Activated CD8-positive, alpha-beta T cell treated with anti-CD3 and anti-CD28 coated beads for 36 hours (primary cell): ENCODE data around the gene ZNF516. TPM values are rescaled to one million over a fixed set of nuclear protein-coding genes. Genes with fewer than 3 reads are reported as not detected.

ENCODE experiments used
- ATAC-seq: fragments of 200-7000 bp; cut with Tn5 transposase; one replicate; pipeline ENCODE4 v1.10.0; 2021; ENCODE audit warnings: mild to moderate bottlenecking, moderate library complexity
- CTCF ChIA-PET: fragments of 350-600 bp; sonication (Branson Sonifier 250); formaldehyde crosslinking; loops from one replicate; lab custom pipeline; 2021; ENCODE audit warnings: antibody characterized with exemption; lab: Charles Lee
- POLR2A ChIA-PET: fragments of 350-600 bp; sonication (Branson Sonifier 250); formaldehyde crosslinking; loops from one replicate; lab custom pipeline; 2021; ENCODE audit warnings: antibody characterized with exemption; lab: Charles Lee
- DNase-seq: peaks from one replicate; pipeline ENCODE4 v3.0.0-alpha.2; 2020
- H3K27ac Mint-ChIP-seq: one replicate; pipeline ENCODE4 v1.8.0; 2021; ENCODE audit warnings: mild to moderate bottlenecking, mixed read lengths
- H3K27me3 Mint-ChIP-seq: one replicate; pipeline ENCODE4 v1.8.0; 2021; ENCODE audit warnings: mixed read lengths
- H3K36me3 Mint-ChIP-seq: one replicate; pipeline ENCODE4 v1.8.0; 2021; ENCODE audit warnings: low read depth, mixed read lengths
- H3K4me1 Mint-ChIP-seq: one replicate; pipeline ENCODE4 v1.8.0; 2021; ENCODE audit warnings: low read depth, mixed read lengths
- H3K4me3 Mint-ChIP-seq: one replicate; pipeline ENCODE4 v1.8.0; 2021; ENCODE audit warnings: mild to moderate bottlenecking, moderate library complexity, mixed read lengths
- H3K9me3 Mint-ChIP-seq: one replicate; pipeline ENCODE4 v1.8.0; 2021; ENCODE audit warnings: mixed read lengths
- intact Hi-C: fragments of 100-400 bp; cut with micrococcal nuclease; formaldehyde crosslinking; loops from one replicate; pipeline ENCODE4 v1.10.0; 2022
- total RNA-seq, 2 experiments: library from RNA; stranded (reverse); gene quantifications; one replicate each; pipeline ENCODE4 v1.2.3, GENCODE V29; 2021
- TF ChIP-seq, protein P1 (sequence below): fragments of 200-600 bp; IDR thresholded peaks from one replicate; pipeline ENCODE4 v1.8.0; 2022; ENCODE audit warnings: antibody characterized with exemption, mild to moderate bottlenecking

ZNF516 gene
- total RNA-seq, 2 experiments from 2014 or later: 7.0 to 10.5 TPM

- no peaks in the 10 kb centered on the region for H3K4me1 Mint-ChIP-seq
- ATAC-seq (no peak), DNase-seq (no peak)
- ChIA-PET CTCF (no interaction called here), POLR2A (no interaction called here)
- no peaks in the 10 kb centered on the region for H3K9me3 Mint-ChIP-seq
- H3K36me3 Mint-ChIP-seq: no peaks in the 10 kb centered on the region
- TF ChIP-seq, protein P1, sequence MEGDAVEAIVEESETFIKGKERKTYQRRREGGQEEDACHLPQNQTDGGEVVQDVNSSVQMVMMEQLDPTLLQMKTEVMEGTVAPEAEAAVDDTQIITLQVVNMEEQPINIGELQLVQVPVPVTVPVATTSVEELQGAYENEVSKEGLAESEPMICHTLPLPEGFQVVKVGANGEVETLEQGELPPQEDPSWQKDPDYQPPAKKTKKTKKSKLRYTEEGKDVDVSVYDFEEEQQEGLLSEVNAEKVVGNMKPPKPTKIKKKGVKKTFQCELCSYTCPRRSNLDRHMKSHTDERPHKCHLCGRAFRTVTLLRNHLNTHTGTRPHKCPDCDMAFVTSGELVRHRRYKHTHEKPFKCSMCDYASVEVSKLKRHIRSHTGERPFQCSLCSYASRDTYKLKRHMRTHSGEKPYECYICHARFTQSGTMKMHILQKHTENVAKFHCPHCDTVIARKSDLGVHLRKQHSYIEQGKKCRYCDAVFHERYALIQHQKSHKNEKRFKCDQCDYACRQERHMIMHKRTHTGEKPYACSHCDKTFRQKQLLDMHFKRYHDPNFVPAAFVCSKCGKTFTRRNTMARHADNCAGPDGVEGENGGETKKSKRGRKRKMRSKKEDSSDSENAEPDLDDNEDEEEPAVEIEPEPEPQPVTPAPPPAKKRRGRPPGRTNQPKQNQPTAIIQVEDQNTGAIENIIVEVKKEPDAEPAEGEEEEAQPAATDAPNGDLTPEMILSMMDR: no peak
- no peak overlapping the region for H3K27ac Mint-ChIP-seq
- H3K27me3 Mint-ChIP-seq: no peaks in the 10 kb centered on the region
- intact Hi-C loops: no loop called here
- H3K4me3 Mint-ChIP-seq: no peak overlapping the region
Observed at GRCh38 chr18:76433788-76434187, 61.3 kb downstream of the ZNF516 start.

DNA sequence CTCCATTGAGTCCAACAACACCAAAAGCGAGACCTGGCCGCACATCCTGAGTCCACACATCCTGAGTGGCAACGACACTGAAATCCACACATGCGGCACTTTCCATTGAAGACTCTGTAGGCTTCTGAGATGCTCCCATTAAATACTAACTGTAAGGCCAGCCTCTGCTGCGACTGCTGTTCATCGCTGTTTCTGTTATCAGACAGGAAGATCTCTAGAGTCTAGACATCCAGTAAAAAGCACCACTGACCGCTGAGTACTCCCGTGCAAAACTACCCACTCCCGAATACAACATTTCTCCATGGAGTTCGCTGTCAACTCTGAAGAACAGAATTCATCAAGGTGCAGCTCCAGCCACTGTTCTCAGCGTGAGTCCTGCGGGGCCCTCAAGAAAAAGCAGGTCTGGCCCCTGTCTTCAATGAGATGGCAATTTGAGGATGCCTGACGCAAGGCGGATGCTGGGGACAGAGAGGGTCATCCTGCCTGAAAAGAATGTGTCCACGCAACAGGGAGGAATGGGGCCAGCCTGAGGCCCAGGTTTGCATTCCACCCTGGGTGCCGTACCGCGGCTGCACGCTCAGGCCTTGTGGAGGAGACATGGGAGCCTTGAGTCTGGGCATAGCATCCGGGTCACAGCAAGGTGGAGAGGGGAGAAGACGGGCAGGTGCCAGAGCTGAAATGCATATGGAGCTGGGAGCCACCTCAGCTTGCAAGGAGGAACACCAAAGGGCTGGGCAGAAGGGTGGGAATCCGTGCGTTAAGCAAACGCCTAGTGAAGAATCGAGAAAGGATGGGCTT, 61.9 kb downstream of the ZNF516 start:
- no peaks in the 10 kb centered on the region for H3K27me3 Mint-ChIP-seq
- TF ChIP-seq, protein P1: no peak
- ChIA-PET POLR2A (no interaction called here), CTCF (no interaction called here)
- intact Hi-C loops: no loop called here
- no peak for DNase-seq
- H3K9me3 Mint-ChIP-seq: no peaks in the 10 kb centered on the region
- H3K27ac Mint-ChIP-seq: no peak overlapping the region
- H3K4me3 Mint-ChIP-seq: no peak overlapping the region
- H3K36me3 Mint-ChIP-seq: no peaks in the 10 kb centered on the region
- ATAC-seq: no peak
- H3K4me1 Mint-ChIP-seq: no peaks in the 10 kb centered on the region

- H3K27ac Mint-ChIP-seq: no peak overlapping the region
- no peaks in the 10 kb centered on the region for H3K27me3 Mint-ChIP-seq
- no peaks in the 10 kb centered on the region for H3K9me3 Mint-ChIP-seq
- intact Hi-C loops: no loop called here
- DNase-seq: no peak
- H3K4me1 Mint-ChIP-seq: no peaks in the 10 kb centered on the region
- ATAC-seq: no peak
- H3K4me3 Mint-ChIP-seq: no peak overlapping the region
- no peaks in the 10 kb centered on the region for H3K36me3 Mint-ChIP-seq
- ChIA-PET POLR2A (no interaction called here), CTCF (no interaction called here)
- TF ChIP-seq, protein P1: no peak
Observed at GRCh38 chr18:76432274-76432755, 62.7 kb downstream of the ZNF516 start.

GRCh38 chr18:76431437-76432273, 63.4 kb downstream of the ZNF516 start:
- CTCF ChIA-PET: no interaction called here
- DNase-seq: no peak
- no peak for ATAC-seq

More at GRCh38 chr18:76431437-76432273, 63.4 kb downstream of the ZNF516 start:
- POLR2A ChIA-PET: no interaction called here
- intact Hi-C loops: no loop called here
- Mint-ChIP-seq H3K4me3 (no peak overlapping the region), H3K27ac (no peak overlapping the region), H3K36me3 (no peaks in the 10 kb centered on the region), H3K27me3 (no peaks in the 10 kb centered on the region), H3K9me3 (no peaks in the 10 kb centered on the region), H3K4me1 (peaks cover under 1% of the 10 kb centered on the region)
- TF ChIP-seq, protein P1: no peak
